Adrenal gland (tissue), 12 donors: ENCODE data around the gene TFCP2L1. TPM values are rescaled to one million over a fixed set of nuclear protein-coding genes. Genes with fewer than 3 reads are reported as not detected.

ENCODE experiments used
- DNase-seq, 7 donors: peaks; one replicate each; pipeline ENCODE4 v3.0.0-alpha.2; 2019 to 2020
- H3K27ac ChIP-seq, 5 donors: fragments of 200-600 bp; sonication (generic) in 4 of 5; 1 replicate in 3 of 5; 2 replicates in 2 of 5; pipeline versions ENCODE4 v1.5.1 to v1.8.0; 2016 to 2020; ENCODE audit warnings: mild to moderate bottlenecking in 1 of 5
- H3K27me3 ChIP-seq: fragments of 200-600 bp; 2 replicates; pipeline ENCODE4 v1.8.0; 2021
- H3K36me3 ChIP-seq, 2 donors: fragments of 200-600 bp; replicated peaks in 1 of 2; 1 replicate in 1 of 2; 2 replicates in 1 of 2; pipeline versions ENCODE4 v1.5.1 to v1.8.0; 2018 to 2022
- H3K4me1 ChIP-seq, 2 donors: fragments of 200-600 bp; replicated peaks in 1 of 2; 1 replicate in 1 of 2; 2 replicates in 1 of 2; pipeline versions ENCODE4 v1.5.1 to v1.8.0; 2018 to 2021
- H3K4me3 ChIP-seq, 4 donors: fragments of 200-600 bp; sonication (generic) in 3 of 4; one replicate each; pipeline ENCODE4 v1.5.1; 2016 to 2018
- H3K9me3 ChIP-seq, 3 donors: fragments of 200-600 bp; sonication (generic) in 1 of 3; replicated peaks in 1 of 3; 1 replicate in 2 of 3; 2 replicates in 1 of 3; pipeline versions ENCODE4 v1.5.1 to v1.8.0; 2016 to 2021
- CTCF ChIP-seq, 6 experiments: fragments of 450-650 bp in 4 of 6; fragments of 200-600 bp in 2 of 6; sonication (generic) in 1 of 6; IDR thresholded peaks; 1 replicate in 5 of 6; 2 replicates in 1 of 6; pipeline versions ENCODE4 v1.5.1 to v1.8.0; 2016 to 2021; ENCODE audit warnings: antibody characterized with exemption in 6 of 6, mild to moderate bottlenecking in 2 of 6, moderate library complexity in 1 of 6
- POLR2A ChIP-seq, 2 donors: fragments of 450-650 bp; IDR thresholded peaks; one replicate each; pipeline ENCODE4 v1.6.1; 2017; ENCODE audit warnings: antibody characterized with exemption in 2 of 2, mild to moderate bottlenecking in 2 of 2, moderate library complexity in 1 of 2
- WGBS, 4 donors: extraction: QIAGEN DNeasy Blood & Tissue Kit in 2 of 4; methylation state at CpG; one replicate each; pipeline versions ENCODE4 v1.1.5 to v1.1.7; 2013 to 2017; 5-methylcytosine and 5-hydroxymethylcytosine counted together
- intact Hi-C, 2 donors: fragments of 100-400 bp; cut with DNase I; formaldehyde crosslinking; loops; one replicate each; pipeline versions ENCODE4 v1.14.1 to v1.15.0; 2022 to 2023
- polyA plus RNA-seq, 3 donors: library from polyadenylated mRNA; stranded (reverse); fragments of 200-250 nt in 2 of 3; fragments of 350-450 nt in 1 of 3; fragmentation: Illumina TruSeq in 1 of 3; extraction: RNeasy Lipid Tissue Mini Kit (QIAGEN cat#74804) in 1 of 3; gene quantifications; one replicate each; pipeline ENCODE4 v1.2.3, GENCODE V29; 2013 to 2014
- total RNA-seq, 9 donors: library from RNA; depleted of rRNA in 4 of 9; stranded (reverse); fragments of >200 nt in 4 of 9; fragments of 120-200 nt in 1 of 9; fragmentation: NEBNext Ultra II Directional in 1 of 9; extraction: Animal tissue kit (Norgen Biotek cat#: 25700) in 1 of 9; gene quantifications; one replicate each; pipeline versions ENCODE4 v1.1.0 to v1.2.4, GENCODE V29; 2013 to 2023
- donor health status: healthy with polysubstance abuse.
- donor health status: Bipolar disorder and iron deficiency.
- donor health status: DM: yes; HTN: yes; CAD: no.
- donor health status: DM: no; HTN: no; CAD: no.
- donor health status: DM: no; HTN: no; CAD: no.
- donor health status: DM: yes; HTN: yes; CAD: no.

The TFCP2L1 gene
- total and polyA plus RNA-seq, 12 donors: 0.17 to 2.5 (median 0.87) TPM

- WGBS, 4 donors: 80 to 92% (median 88%) methylated on average over 7 to 19 of the region's 19 CpGs
- DNase-seq: no peak
- TF ChIP-seq POLR2A (IDR thresholded peaks at IDR 0.05) (no peak), CTCF (IDR thresholded peaks at IDR 0.05) (no peak)
- peaks cover 0 to 13% of the 10 kb centered on the region in 2 donors for H3K4me1 ChIP-seq
- no peaks in the 10 kb centered on the region for H3K36me3 ChIP-seq
- H3K27me3 ChIP-seq: peaks cover 14% of the 10 kb centered on the region
- H3K4me3 ChIP-seq: no peak overlapping the region
- intact Hi-C loops: no loop called here
- H3K27ac ChIP-seq: no peak overlapping the region
- H3K9me3 ChIP-seq: no peaks in the 10 kb centered on the region
Measured at GRCh38 chr2:121281107-121281506, 3.9 kb downstream of the TFCP2L1 start.

GRCh38 chr2:121279476-121280220 lies 5.4 kb downstream of the TFCP2L1 start:
- Histone ChIP-seq H3K9me3 (no peaks in the 10 kb centered on the region), H3K27ac (no peak overlapping the region), H3K36me3 (no peaks in the 10 kb centered on the region), H3K4me3 (no peak overlapping the region), H3K27me3 (peaks cover 6% of the 10 kb centered on the region), H3K4me1 (peaks cover 0 to 5% of the 10 kb centered on the region in 2 donors)
- no peak for DNase-seq
- TF ChIP-seq POLR2A (IDR thresholded peaks at IDR 0.05) (no peak), CTCF (IDR thresholded peaks at IDR 0.05) (no peak)
- 75 to 92% (median 83%) methylated on average over 9 to 10 of the region's 10 CpGs for WGBS, 4 donors
- intact Hi-C loops: no loop called here

GRCh38 chr2:121276341-121276740 lies 8.7 kb downstream of the TFCP2L1 start:
- H3K27me3 ChIP-seq: no peaks in the 10 kb centered on the region
- H3K4me1 ChIP-seq: no peaks in the 10 kb centered on the region
- no peaks in the 10 kb centered on the region for H3K36me3 ChIP-seq
- H3K27ac ChIP-seq: no peak overlapping the region
- H3K9me3 ChIP-seq: no peaks in the 10 kb centered on the region
- 89 to 93% (median 91%) methylated on average over 6 of the region's 6 CpGs for WGBS, 4 donors
- DNase-seq: no peak
- TF ChIP-seq POLR2A (IDR thresholded peaks at IDR 0.05) (no peak), CTCF (IDR thresholded peaks at IDR 0.05) (no peak)
- no peak overlapping the region for H3K4me3 ChIP-seq
- intact Hi-C loops: no loop called here

- Histone ChIP-seq H3K27me3 (no peaks in the 10 kb centered on the region), H3K9me3 (no peaks in the 10 kb centered on the region), H3K4me1 (no peaks in the 10 kb centered on the region), H3K4me3 (no peak overlapping the region), H3K36me3 (no peaks in the 10 kb centered on the region), H3K27ac (no peak overlapping the region)
- intact Hi-C loops: no loop called here
- 38 to 59% (median 58%) methylated on average over 3 of the region's 3 CpGs for WGBS, 4 donors
- TF ChIP-seq POLR2A (IDR thresholded peaks at IDR 0.05) (no peak), CTCF (IDR thresholded peaks at IDR 0.05) (no peak)
- no peak for DNase-seq
Measured at GRCh38 chr2:121273116-121273515, 11.9 kb downstream of the TFCP2L1 start.
